Pancreas (tissue), 10 donors: Measurements from ENCODE around the gene PAK1. TPM values are rescaled to one million over a fixed set of nuclear protein-coding genes. Genes with fewer than 3 reads are reported as not detected.

Experiments
- ATAC-seq, 4 donors: fragments of 200-7000 bp; cut with Tn5 transposase; one replicate each; pipeline versions ENCODE4 v1.8.0 to v1.9.1; 2020; ENCODE audit warnings: mild to moderate bottlenecking in 4 of 4, moderate library complexity in 4 of 4
- DNase-seq, 6 donors: peaks; one replicate each; pipeline ENCODE4 v3.0.0-alpha.2; 2020
- FAIRE-seq: peaks from 2 replicates; lab custom pipeline; 2012; peaks lifted over from hg19 to GRCh38; lab: Jason Lieb, UNC
- H3K27ac ChIP-seq, 4 donors: fragments of 200-600 bp; sonication (generic); 1 replicate in 3 of 4; 2 replicates in 1 of 4; pipeline versions ENCODE4 v1.5.0 to v1.8.0; 2020
- H3K27me3 ChIP-seq, 4 donors: fragments of 200-600 bp; one replicate each; pipeline ENCODE4 v1.8.0; 2021
- H3K36me3 ChIP-seq, 3 donors: fragments of 200-600 bp; sonication (generic) in 1 of 3; one replicate each; pipeline versions ENCODE4 v1.5.0 to v1.8.0; 2020 to 2021
- H3K4me1 ChIP-seq, 3 donors: fragments of 200-600 bp; one replicate each; pipeline ENCODE4 v1.8.0; 2021
- H3K4me3 ChIP-seq, 4 donors: fragments of 200-600 bp; sonication (generic) in 2 of 4; one replicate each; pipeline versions ENCODE4 v1.5.0 to v1.8.0; 2020 to 2021
- H3K9me3 ChIP-seq, 4 donors: fragments of 200-600 bp; one replicate each; pipeline ENCODE4 v1.8.0; 2021
- WGBS, 2 donors: extraction: QIAGEN DNeasy Blood & Tissue Kit; methylation state at CpG; one replicate each; pipeline ENCODE4 v1.1.7; 2013; 5-methylcytosine and 5-hydroxymethylcytosine counted together
- intact Hi-C, 3 donors: fragments of 100-400 bp; cut with DNase I; formaldehyde crosslinking; loops; one replicate each; pipeline versions ENCODE4 v1.11.1 to v1.14.2; 2022
- polyA plus RNA-seq, 2 donors: library from polyadenylated mRNA; stranded (reverse); fragments of 200-250 nt; gene quantifications; one replicate each; pipeline ENCODE4 v1.2.3, GENCODE V29; 2013
- total RNA-seq, 6 donors: library from RNA; stranded (reverse); fragmentation: NEBNext Ultra II Directional in 4 of 6; extraction: Animal tissue kit (Norgen Biotek cat#: 25700) in 4 of 6; gene quantifications; one replicate each; pipeline versions ENCODE4 v1.2.1 to v1.2.4, GENCODE V29; 2021 to 2023
- TF ChIP-seq, protein P1 (sequence below), 4 donors: fragments of 200-600 bp; sonication (generic) in 3 of 4; IDR thresholded peaks; one replicate each; pipeline versions ENCODE4 v1.5.0 to v1.8.0; 2021; ENCODE audit warnings: antibody characterized with exemption in 4 of 4
- donor health status: healthy with polysubstance abuse.
- donor health status: DM: no; HTN: no; CAD: no; lungs with moderate emphysema.
- donor health status: DM: no; HTN: no; CAD: no.
- donor health status: control.
- donor health status: control.
- donor health status: Bipolar disorder and iron deficiency.
- donor health status: DM: yes; HTN: yes; CAD: no.
- donor health status: DM: no; HTN: no; CAD: no.
- donor health status: DM: no; HTN: no; CAD: no.
- donor health status: DM: yes; HTN: yes; CAD: no.

Gene PAK1
- total and polyA plus RNA-seq, 8 donors, result 9.0 to 40.0 (median 20.7) TPM

DNA sequence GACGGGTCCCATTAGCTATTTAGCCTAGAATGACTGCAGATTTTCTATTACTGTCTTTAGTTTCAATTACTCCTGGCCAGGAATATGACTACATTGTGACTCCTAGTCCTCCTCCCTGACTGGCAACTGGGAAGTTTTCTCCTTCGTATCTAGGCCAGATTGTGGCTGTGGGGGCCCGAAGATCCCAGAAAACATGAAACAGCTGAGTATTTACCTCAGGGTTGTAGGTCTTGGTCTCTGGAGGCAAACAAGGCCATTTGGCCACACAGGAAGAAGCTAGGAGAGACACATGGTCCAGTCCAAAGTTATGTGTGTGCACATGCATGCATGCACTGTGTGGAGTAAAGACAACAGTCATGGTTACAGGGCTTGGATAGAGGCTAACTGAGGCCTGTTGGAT lies 162.2 kb downstream of the PAK1 start:
- WGBS, 2 donors, result 93 to 95% methylated on average over 3 of the region's 3 CpGs
- H3K4me1 ChIP-seq, result no peaks in the 10 kb centered on the region
- no peak overlapping the region for H3K27ac ChIP-seq
- H3K4me3 ChIP-seq, result no peak overlapping the region
- TF ChIP-seq, protein P1, sequence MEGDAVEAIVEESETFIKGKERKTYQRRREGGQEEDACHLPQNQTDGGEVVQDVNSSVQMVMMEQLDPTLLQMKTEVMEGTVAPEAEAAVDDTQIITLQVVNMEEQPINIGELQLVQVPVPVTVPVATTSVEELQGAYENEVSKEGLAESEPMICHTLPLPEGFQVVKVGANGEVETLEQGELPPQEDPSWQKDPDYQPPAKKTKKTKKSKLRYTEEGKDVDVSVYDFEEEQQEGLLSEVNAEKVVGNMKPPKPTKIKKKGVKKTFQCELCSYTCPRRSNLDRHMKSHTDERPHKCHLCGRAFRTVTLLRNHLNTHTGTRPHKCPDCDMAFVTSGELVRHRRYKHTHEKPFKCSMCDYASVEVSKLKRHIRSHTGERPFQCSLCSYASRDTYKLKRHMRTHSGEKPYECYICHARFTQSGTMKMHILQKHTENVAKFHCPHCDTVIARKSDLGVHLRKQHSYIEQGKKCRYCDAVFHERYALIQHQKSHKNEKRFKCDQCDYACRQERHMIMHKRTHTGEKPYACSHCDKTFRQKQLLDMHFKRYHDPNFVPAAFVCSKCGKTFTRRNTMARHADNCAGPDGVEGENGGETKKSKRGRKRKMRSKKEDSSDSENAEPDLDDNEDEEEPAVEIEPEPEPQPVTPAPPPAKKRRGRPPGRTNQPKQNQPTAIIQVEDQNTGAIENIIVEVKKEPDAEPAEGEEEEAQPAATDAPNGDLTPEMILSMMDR (IDR thresholded peaks at IDR 0.05), result no peak
- H3K9me3 ChIP-seq, result no peaks in the 10 kb centered on the region
- FAIRE-seq, result no peak
- ATAC-seq, result no peak
- intact Hi-C loops, result no loop called here
- no peaks in the 10 kb centered on the region for H3K36me3 ChIP-seq
- H3K27me3 ChIP-seq, result no peaks in the 10 kb centered on the region
- DNase-seq, result no peak

DNA sequence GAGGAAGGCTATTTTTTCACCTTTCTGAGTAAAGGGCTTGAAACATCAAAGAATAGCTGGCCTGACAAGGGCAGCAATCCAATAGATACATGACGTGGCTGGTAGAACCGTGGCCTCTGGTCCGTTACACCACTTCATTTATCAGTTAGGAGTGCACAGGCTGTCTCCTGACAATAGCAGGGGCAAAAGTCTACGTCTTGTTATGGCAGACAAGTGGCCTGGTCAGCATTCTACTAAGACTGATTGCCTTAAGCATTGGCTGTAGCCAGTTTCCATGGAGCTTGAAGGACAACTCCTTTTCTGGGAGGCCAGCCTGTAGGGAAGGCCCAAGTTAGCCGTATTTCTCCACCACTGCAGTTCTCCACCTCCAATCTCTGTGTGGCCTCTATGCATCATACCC lies 163.2 kb downstream of the PAK1 start:
- Histone ChIP-seq H3K9me3 (no peaks in the 10 kb centered on the region), H3K27me3 (no peaks in the 10 kb centered on the region), H3K36me3 (no peaks in the 10 kb centered on the region), H3K27ac (no peak overlapping the region), H3K4me3 (no peak overlapping the region), H3K4me1 (no peaks in the 10 kb centered on the region)
- 61 to 81% methylated on average over 5 of the region's 5 CpGs for WGBS, 2 donors
- intact Hi-C loops, result no loop called here
- ATAC-seq (no peak), FAIRE-seq (no peak), DNase-seq (no peak)
- TF ChIP-seq, protein P1 (IDR thresholded peaks at IDR 0.05), result no peak

DNA sequence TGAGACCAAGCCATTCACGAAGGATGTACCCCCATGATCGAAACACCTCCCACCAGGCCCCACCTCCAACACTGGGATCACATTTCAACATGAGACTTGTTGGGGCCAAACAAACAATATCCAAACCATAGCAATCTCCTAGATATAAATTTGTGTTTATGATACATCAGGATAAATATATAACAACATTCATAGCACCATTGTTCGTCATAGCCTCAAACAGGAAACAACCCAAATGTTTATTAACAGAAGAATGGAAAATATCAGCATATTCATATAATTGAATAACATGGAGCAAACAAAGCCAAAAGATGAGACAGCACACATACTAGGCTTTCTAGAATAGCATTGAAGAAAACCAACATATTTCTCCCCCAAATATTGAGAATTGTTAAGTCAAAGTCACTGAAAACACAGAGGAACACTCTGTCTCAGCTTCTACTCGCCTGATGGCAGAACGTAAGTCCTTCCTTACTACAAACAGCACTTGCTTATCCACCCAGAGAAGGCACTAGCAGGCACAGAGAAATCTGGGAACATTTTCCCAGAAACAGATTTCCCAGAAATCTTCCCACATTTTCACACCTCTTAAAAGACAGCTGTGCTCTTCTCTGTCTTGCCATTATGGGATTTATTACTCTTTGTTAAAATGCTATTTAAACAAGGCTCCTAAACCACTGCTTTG lies 164.4 kb downstream of the PAK1 start:
- TF ChIP-seq, protein P1 (IDR thresholded peaks at IDR 0.05), result no peak
- Histone ChIP-seq H3K4me1 (no peaks in the 10 kb centered on the region), H3K4me3 (no peak overlapping the region), H3K27me3 (no peaks in the 10 kb centered on the region), H3K9me3 (no peaks in the 10 kb centered on the region), H3K36me3 (no peaks in the 10 kb centered on the region), H3K27ac (no peak overlapping the region)
- FAIRE-seq, result no peak
- no peak for DNase-seq
- intact Hi-C loops, result no loop called here
- no peak for ATAC-seq
- 88 to 91% methylated on average over 5 of the region's 5 CpGs for WGBS, 2 donors

DNA sequence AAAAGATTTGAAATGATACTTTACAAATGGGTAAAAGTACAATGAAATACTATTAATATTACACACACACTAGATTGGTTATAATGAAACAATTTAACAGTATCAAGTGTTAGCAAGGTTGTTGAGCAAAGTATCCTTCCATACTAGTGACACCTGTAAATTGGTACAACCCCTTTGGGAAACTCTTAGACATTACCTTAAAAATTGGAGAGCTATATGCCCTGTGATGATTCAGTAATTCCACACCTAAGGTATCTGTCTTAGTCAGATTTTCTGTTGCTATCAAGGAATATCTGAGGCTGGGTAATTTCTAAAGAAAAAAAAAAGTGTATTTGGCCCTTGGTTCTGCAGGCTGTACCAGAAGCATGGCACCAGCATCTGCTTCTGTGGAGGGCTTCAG lies 165.1 kb downstream of the PAK1 start:
- no peaks in the 10 kb centered on the region for H3K4me1 ChIP-seq
- intact Hi-C loops, result no loop called here
- no peak for ATAC-seq

DNA sequence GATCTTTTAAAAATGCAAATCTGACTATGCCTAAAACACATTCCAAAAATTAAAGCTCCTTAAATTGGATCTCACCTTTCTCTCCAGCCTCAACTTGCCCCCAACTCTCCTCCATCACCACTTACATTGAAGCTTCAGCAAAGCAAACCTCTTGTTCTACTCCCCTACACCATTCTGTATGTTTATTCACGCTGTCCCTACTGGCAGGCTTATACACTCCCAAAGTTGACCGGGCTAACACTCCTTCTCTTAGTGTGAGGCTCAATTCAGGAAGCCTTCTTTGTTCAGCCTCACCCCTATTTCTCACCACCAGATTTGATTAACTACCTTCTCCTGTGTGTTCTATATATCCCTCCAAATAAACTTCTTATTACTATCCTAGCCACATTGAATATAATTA lies 170.6 kb downstream of the PAK1 start:
- no peaks in the 10 kb centered on the region for H3K36me3 ChIP-seq
- H3K27me3 ChIP-seq, result no peaks in the 10 kb centered on the region
- no peak overlapping the region for H3K27ac ChIP-seq
- FAIRE-seq (no peak), ATAC-seq (no peak), DNase-seq (no peak)
- TF ChIP-seq, protein P1 (IDR thresholded peaks at IDR 0.05), result no peak
- no peaks in the 10 kb centered on the region for H3K9me3 ChIP-seq
- intact Hi-C loops, result no loop called here
- WGBS, 2 donors, result 81 to 87% methylated on average over 2 of the region's 2 CpGs
- H3K4me1 ChIP-seq, result no peaks in the 10 kb centered on the region
- H3K4me3 ChIP-seq, result no peak overlapping the region

More for the DNA sequence above, 165.1 kb downstream of the PAK1 start:
- no peak for FAIRE-seq
- no peaks in the 10 kb centered on the region for H3K9me3 ChIP-seq
- TF ChIP-seq, protein P1 (IDR thresholded peaks at IDR 0.05), result no peak
- no peaks in the 10 kb centered on the region for H3K36me3 ChIP-seq
- no peaks in the 10 kb centered on the region for H3K27me3 ChIP-seq
- DNase-seq, result no peak
- H3K4me3 ChIP-seq, result no peak overlapping the region
- H3K27ac ChIP-seq, result no peak overlapping the region
